H1 (cell line): ENCODE data around the gene RASAL2. TPM values are rescaled to one million over a fixed set of nuclear protein-coding genes. Genes with fewer than 3 reads are reported as not detected.

Experiments used
- CTCF ChIA-PET: fragments of 300-600 bp; sonication (Branson Sonifier 250); formaldehyde crosslinking; loops from one replicate; lab custom pipeline; 2021; ENCODE audit not compliant: partially characterized antibody; lab: Charles Lee
- POLR2A ChIA-PET: fragments of 300-600 bp; sonication (Branson Sonifier 250); formaldehyde crosslinking; loops from one replicate; lab custom pipeline; 2021; ENCODE audit warnings: inconsistent platforms; ENCODE audit not compliant: partially characterized antibody; lab: Charles Lee
- DNase-seq, 2 experiments: peaks; one replicate each; pipeline versions ENCODE4 v3.0.0 to v3.0.0-alpha.2; 2010 to 2022; ENCODE audit warnings: low spot score in 2 of 2, low read depth in 1 of 2, mixed read lengths in 1 of 2
- FAIRE-seq: peaks from 2 replicates; lab custom pipeline; 2011; peaks lifted over from hg19 to GRCh38; lab: Jason Lieb, UNC
- H2AFZ ChIP-seq: 2 replicates; pipeline ENCODE4 v1.8.1; 2012; ENCODE audit warnings: low read length, inconsistent platforms
- H2AK5ac ChIP-seq: 2 replicates; pipeline ENCODE4 v1.6.1; 2013; ENCODE audit warnings: low read depth, low read length
- H2BK120ac ChIP-seq: replicated peaks from 2 replicates; pipeline ENCODE3; 2013; ENCODE audit warnings: low read depth, low read length, inconsistent platforms
- H2BK12ac ChIP-seq: 2 replicates; pipeline ENCODE4 v1.6.1; 2013; ENCODE audit warnings: low read depth, low read length
- H2BK15ac ChIP-seq: 2 replicates; pipeline ENCODE4 v1.6.1; 2013; ENCODE audit warnings: low read length
- H2BK20ac ChIP-seq: 2 replicates; pipeline ENCODE4 v1.6.1; 2013; ENCODE audit warnings: low read length
- H2BK5ac ChIP-seq: 2 replicates; pipeline ENCODE4 v1.6.1; 2013; ENCODE audit warnings: low read depth, low read length
- H3K14ac ChIP-seq: 2 replicates; pipeline ENCODE4 v1.6.1; 2013; ENCODE audit warnings: inconsistent platforms; ENCODE audit not compliant: insufficient read length
- H3K18ac ChIP-seq: 2 replicates; pipeline ENCODE4 v1.6.1; 2013; ENCODE audit warnings: low read length; ENCODE audit errors: extremely low read depth
- H3K23ac ChIP-seq: 2 replicates; pipeline ENCODE4 v1.6.1; 2013; ENCODE audit warnings: inconsistent platforms; ENCODE audit not compliant: insufficient read length
- H3K23me2 ChIP-seq: 2 replicates; pipeline ENCODE4 v1.6.1; 2013; ENCODE audit warnings: low read depth, low read length
- H3K27ac ChIP-seq: 2 replicates; pipeline ENCODE4 v1.6.1; 2011; ENCODE audit warnings: low read depth, low read length, inconsistent platforms
- H3K27me3 ChIP-seq, 4 experiments: replicated peaks in 1 of 4; 1 replicate in 1 of 4; 2 replicates in 3 of 4; pipeline versions ENCODE4 v1.6.1 to v1.8.1; 2011 to 2013; ENCODE audit warnings: low read length in 3 of 4, mild to moderate bottlenecking in 3 of 4, inconsistent platforms in 2 of 4, mixed read lengths in 2 of 4, moderate library complexity in 1 of 4; ENCODE audit not compliant: control insufficient read depth in 3 of 4, insufficient read depth in 3 of 4; ENCODE audit errors: extremely low read depth in 1 of 4
- H3K36me3 ChIP-seq, 4 experiments: 2 replicates each; pipeline versions ENCODE4 v1.6.1 to v1.8.1; 2011 to 2013; ENCODE audit warnings: mild to moderate bottlenecking in 4 of 4, low read length in 3 of 4, moderate library complexity in 2 of 4, control low read depth in 1 of 4, inconsistent platforms in 1 of 4; ENCODE audit not compliant: insufficient read depth in 4 of 4, control insufficient read depth in 2 of 4
- H3K4ac ChIP-seq: replicated peaks from 2 replicates; pipeline ENCODE3; 2013; ENCODE audit warnings: low read length, low read depth, mixed read lengths, inconsistent platforms; ENCODE audit not compliant: insufficient read length
- H3K4me1 ChIP-seq, 4 experiments: replicated peaks in 1 of 4; 1 replicate in 1 of 4; 2 replicates in 3 of 4; pipeline versions ENCODE4 v1.6.1 to v1.8.1; 2011 to 2013; ENCODE audit warnings: low read length in 3 of 4, inconsistent platforms in 2 of 4, mixed read lengths in 1 of 4; ENCODE audit not compliant: insufficient read depth in 4 of 4, control insufficient read depth in 3 of 4
- H3K4me2 ChIP-seq, 2 experiments: 2 replicates each; pipeline versions ENCODE4 v1.6.1 to v1.8.1; 2011 to 2013; ENCODE audit warnings: low read depth in 2 of 2, low read length in 2 of 2, control low read depth in 1 of 2, inconsistent platforms in 1 of 2, mild to moderate bottlenecking in 1 of 2; ENCODE audit not compliant: insufficient read depth in 1 of 2
- H3K4me3 ChIP-seq, 4 experiments: fragments of 200-600, 300-600 bp in 1 of 4; sonication (generic), shearing (Covaris generic), sonication (Bioruptor Twin) in 1 of 4; 2 replicates each; pipeline versions ENCODE4 v1.5.1 to v1.8.1; 2011 to 2016; ENCODE audit warnings: low read length in 4 of 4, low read depth in 3 of 4, control low read depth in 2 of 4, inconsistent platforms in 2 of 4, mild to moderate bottlenecking in 2 of 4, mixed read lengths in 1 of 4, moderate library complexity in 1 of 4; ENCODE audit not compliant: insufficient read depth in 2 of 4; ENCODE audit errors: extremely low read depth in 1 of 4
- H3K56ac ChIP-seq: replicated peaks from 2 replicates; pipeline ENCODE3; 2013; ENCODE audit warnings: low read depth, mild to moderate bottlenecking, mixed read lengths, low read length, inconsistent platforms; ENCODE audit not compliant: insufficient read length
- H3K79me1 ChIP-seq: 2 replicates; pipeline ENCODE4 v1.6.1; 2013; ENCODE audit warnings: low read depth, low read length, control low read depth
- H3K79me2 ChIP-seq, 2 experiments: 2 replicates each; pipeline versions ENCODE4 v1.6.1 to v1.8.1; 2012 to 2013; ENCODE audit warnings: low read length in 2 of 2, mild to moderate bottlenecking in 2 of 2, inconsistent platforms in 1 of 2; ENCODE audit not compliant: insufficient read depth in 2 of 2, control insufficient read depth in 1 of 2
- H3K9ac ChIP-seq, 4 experiments: replicated peaks in 1 of 4; 1 replicate in 1 of 4; 2 replicates in 3 of 4; pipeline versions ENCODE4 v1.6.1 to v1.8.1; 2011 to 2013; ENCODE audit warnings: low read depth in 3 of 4, low read length in 3 of 4, control low read depth in 2 of 4, mild to moderate bottlenecking in 2 of 4, moderate library complexity in 2 of 4, inconsistent platforms in 1 of 4; ENCODE audit errors: extremely low read depth in 1 of 4
- H3K9me3 ChIP-seq, 2 experiments: 2 replicates each; pipeline versions ENCODE4 v1.6.1 to v1.8.1; 2012 to 2013; ENCODE audit warnings: mild to moderate bottlenecking in 2 of 2, moderate library complexity in 2 of 2, control low read depth in 1 of 2, inconsistent platforms in 1 of 2, low read depth in 1 of 2, low read length in 1 of 2, mixed read lengths in 1 of 2; ENCODE audit not compliant: insufficient read depth in 2 of 2
- H4K20me1 ChIP-seq, 2 experiments: replicated peaks in 1 of 2; 2 replicates each; pipeline versions ENCODE3 to v1.8.1; 2011 to 2013; ENCODE audit warnings: inconsistent platforms in 2 of 2, low read length in 2 of 2, mild to moderate bottlenecking in 1 of 2; ENCODE audit not compliant: insufficient read depth in 2 of 2, control insufficient read depth in 1 of 2
- H4K5ac ChIP-seq: 2 replicates; pipeline ENCODE4 v1.6.1; 2013; ENCODE audit warnings: low read length, low read depth, mixed read lengths, inconsistent platforms; ENCODE audit not compliant: insufficient read length
- H4K8ac ChIP-seq: 2 replicates; pipeline ENCODE4 v1.8.0; 2013; ENCODE audit warnings: mild to moderate bottlenecking, moderate library complexity, low read length, inconsistent platforms; ENCODE audit not compliant: insufficient read depth; ENCODE audit errors: extremely low read depth
- H4K91ac ChIP-seq: replicated peaks from 2 replicates; pipeline ENCODE3; 2013; ENCODE audit warnings: low read length, mixed read lengths, inconsistent platforms; ENCODE audit not compliant: insufficient read length
- CEBPB ChIP-seq: IDR thresholded peaks from 2 replicates; pipeline ENCODE4 v1.6.1; 2012; ENCODE audit warnings: low read depth, low read length
- CHD2 ChIP-seq: IDR thresholded peaks from 2 replicates; pipeline ENCODE4 v1.6.1; 2012; ENCODE audit warnings: low read length, improper control_type of control experiment
- EZH2 ChIP-seq: fragments of 200-600 bp; sonication (generic); IDR thresholded peaks from 2 replicates; pipeline ENCODE4 v1.7.1; 2012; ENCODE audit warnings: low read depth, mild to moderate bottlenecking, moderate library complexity, low read length, inconsistent platforms; ENCODE audit not compliant: severe bottlenecking
- FOSL1 ChIP-seq: IDR thresholded peaks from 2 replicates; pipeline ENCODE4 v1.6.1; 2011; ENCODE audit warnings: mild to moderate bottlenecking, low read depth, low read length, moderate library complexity; ENCODE audit not compliant: insufficient read depth
- JUND ChIP-seq: IDR thresholded peaks from 2 replicates; pipeline ENCODE4 v1.6.1; 2011; ENCODE audit warnings: mild to moderate bottlenecking, improper control_type of control experiment, low read length
- RXRA ChIP-seq: IDR thresholded peaks from 2 replicates; pipeline ENCODE4 v1.6.1; 2011; ENCODE audit warnings: low read depth, mild to moderate bottlenecking, low read length, moderate library complexity; ENCODE audit not compliant: insufficient read depth
- SIN3A ChIP-seq, 2 experiments: IDR thresholded peaks in 1 of 2; conservative IDR thresholded peaks in 1 of 2; 2 replicates each; pipeline ENCODE4 v1.6.1; 2011 to 2012; ENCODE audit warnings: low read length in 2 of 2, improper control_type of control experiment in 1 of 2, low read depth in 1 of 2, mild to moderate bottlenecking in 1 of 2
- SIRT6 ChIP-seq: IDR thresholded peaks from one replicate; pipeline ENCODE4 v1.7.1; 2012; ENCODE audit warnings: low read length, inconsistent platforms
- SP2 ChIP-seq: IDR thresholded peaks from 2 replicates; pipeline ENCODE4 v1.6.1; 2012; ENCODE audit warnings: mild to moderate bottlenecking, low read length, inconsistent platforms
- TAF7 ChIP-seq: optimal IDR thresholded peaks from 2 replicates; pipeline ENCODE3; 2011; ENCODE audit warnings: low read depth, mild to moderate bottlenecking, inconsistent platforms, low read length, moderate library complexity, borderline replicate concordance
- TCF12 ChIP-seq: IDR thresholded peaks from 2 replicates; pipeline ENCODE4 v1.6.1; 2011; ENCODE audit warnings: low read depth, mild to moderate bottlenecking, low read length
- ZNF274 ChIP-seq: IDR thresholded peaks from 2 replicates; pipeline ENCODE4 v1.7.0; 2012; ENCODE audit warnings: low read length, borderline replicate concordance; ENCODE audit errors: extremely low read depth
- WGBS, 2 experiments: shearing (Covaris generic) in 1 of 2; methylation state at CpG; one replicate each; pipeline versions ENCODE4 v1.1.6 to v1.1.7; 2013 to 2015; ENCODE audit warnings: low lambda C conversion rate in 2 of 2, mixed read lengths in 2 of 2, inconsistent platforms in 1 of 2, low coverage in 1 of 2, missing lambda C conversion rate in 1 of 2; ENCODE audit not compliant: insufficient replicate concordance in 2 of 2, insufficient coverage in 1 of 2, insufficient read length in 1 of 2; ENCODE audit errors: extremely low coverage in 1 of 2, missing lambda C conversion rate in 1 of 2; 5-methylcytosine and 5-hydroxymethylcytosine counted together
- polyA plus RNA-seq, 7 experiments: library from polyadenylated mRNA; depleted of rRNA in 3 of 7; stranded (reverse) in 5 of 7; unstranded in 2 of 7; fragments of >200 nt in 5 of 7; fragments of 200-250 nt in 2 of 7; gene quantifications; 1 replicate in 5 of 7; 2 replicates in 1 of 7; 4 replicates in 1 of 7; pipeline versions ENCODE4 v1.2.1 to v1.2.3, GENCODE V29; 2011 to 2013; ENCODE audit warnings: missing spikeins in 2 of 7, mixed read lengths in 2 of 7
- total RNA-seq: library from RNA; stranded (reverse); fragmentation: NEBNext Ultra II Directional; extraction: Animal tissue kit (Norgen Biotek cat#: 25700); gene quantifications from 2 replicates; pipeline ENCODE4 v1.2.1, GENCODE V29; 2021
- TF ChIP-seq, protein P1 (sequence below): IDR thresholded peaks from 2 replicates; pipeline ENCODE4 v1.6.1; 2012; ENCODE audit warnings: inconsistent platforms

RASAL2 gene
- total and polyA plus RNA-seq, 2 of the 8 experiments (the other 6 are each of a cell fraction or from before 2014, with no cell fraction given), result 15.9 to 32.5 TPM

DNA sequence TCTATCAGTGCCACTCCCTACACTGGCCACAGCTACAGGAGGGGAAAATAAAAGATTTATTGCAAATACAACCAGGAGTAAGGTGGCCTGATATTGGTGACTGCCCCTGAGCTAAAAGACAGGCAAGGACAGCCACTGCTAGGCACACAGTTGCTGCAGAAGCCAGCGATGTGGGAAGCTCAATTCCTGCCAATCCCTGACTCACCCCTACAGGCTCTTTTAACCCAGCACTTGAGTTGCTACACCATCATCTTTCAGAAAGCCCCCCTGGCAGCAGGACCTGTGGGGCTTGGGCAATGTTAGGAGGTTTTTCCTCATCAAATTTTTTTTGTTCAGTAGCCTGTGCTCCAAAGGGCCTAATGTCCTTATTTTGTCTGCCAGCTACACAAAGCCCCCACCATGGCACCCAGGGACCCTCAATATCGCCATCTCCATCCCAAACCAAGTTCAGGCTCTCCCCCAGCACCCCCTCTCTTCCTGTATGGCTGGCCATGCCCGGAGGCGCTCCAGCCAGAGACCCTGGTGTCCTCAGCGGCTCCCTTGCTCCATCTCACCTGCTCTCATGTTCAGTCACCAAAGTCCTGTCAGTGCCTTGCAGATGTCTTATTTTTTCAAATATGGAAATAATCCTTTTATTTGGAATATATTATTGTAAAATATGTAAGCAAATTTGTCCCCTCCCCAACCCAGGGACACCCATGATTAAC is 389.5 kb downstream of the RASAL2 start:
- Histone ChIP-seq H3K56ac (no peak overlapping the region), H3K4ac (no peak overlapping the region), H4K20me1 (no peaks in the 10 kb centered on the region), H2BK20ac (no peak overlapping the region), H3K4me1 (no peaks in the 10 kb centered on the region; a peak in 1 of 7 replicates), H3K27ac (no peak overlapping the region), H3K36me3 (no peaks in the 10 kb centered on the region), H3K4me3 (no peak overlapping the region), H3K27me3 (no peaks in the 10 kb centered on the region), H2BK120ac (no peak overlapping the region), H3K18ac (no peak overlapping the region), H2AFZ (no peak overlapping the region), H3K79me1 (no peaks in the 10 kb centered on the region), H3K79me2 (no peaks in the 10 kb centered on the region), H2BK15ac (no peak overlapping the region), H3K9ac (no peak overlapping the region), H4K91ac (no peak overlapping the region), H3K4me2 (no peak overlapping the region), H3K23ac (no peak overlapping the region), H3K9me3 (no peaks in the 10 kb centered on the region), H4K5ac (no peak overlapping the region), H4K8ac (no peak overlapping the region), H2BK5ac (no peak overlapping the region), H2BK12ac (no peak overlapping the region), H2AK5ac (no peak overlapping the region), H3K14ac (no peak overlapping the region), H3K23me2 (no peaks in the 10 kb centered on the region)
- DNase-seq, result peak in 1 of 2 experiments; percentile 39
- 87% methylated on average over 5 of the region's 5 CpGs; no CpG with 5 or more reads in 1 of the 2 experiments for WGBS, 2 experiments
- ChIA-PET CTCF (interaction anchor here (0.7 to 1.5 kb wide), 6 partner anchors 10 to 19 kb away, joined by 3 to 4 read pairs (median 4); no protein-coding TSS in a partner anchor), POLR2A (no interaction called here)
- FAIRE-seq, result no peak
- TF ChIP-seq TCF12 (no peak), CEBPB (no peak), JUND (no peak), CHD2 (no peak), SIRT6 (no peak), SIN3A (conservative IDR thresholded peaks at IDR 0.05 in 1 of 2, IDR thresholded peaks at IDR 0.05 in 1 of 2; ENCODE audit: low read depth in 1 of 2, low read length in 2 of 2) (no peak), ZNF274 (no peak), FOSL1 (no peak), RXRA (no peak), TAF7 (no peak), EZH2 (no peak), SP2 (no peak)
- TF ChIP-seq, protein P1, sequence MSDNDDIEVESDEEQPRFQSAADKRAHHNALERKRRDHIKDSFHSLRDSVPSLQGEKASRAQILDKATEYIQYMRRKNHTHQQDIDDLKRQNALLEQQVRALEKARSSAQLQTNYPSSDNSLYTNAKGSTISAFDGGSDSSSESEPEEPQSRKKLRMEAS, result no peak
